A549 (cell line): ENCODE measurements around the gene NDFIP1. TPM values are rescaled to one million over a fixed set of nuclear protein-coding genes. Genes with fewer than 3 reads are reported as not detected.

Source experiments
- ATAC-seq, 2 experiments: fragments of 200-7000 bp in 1 of 2; fragments of >200 bp in 1 of 2; cut with Nextera tagmentation in 1 of 2; cut with Tn5 transposase in 1 of 2; 3 replicates each; pipeline versions ENCODE4 v1.8.0 to v1.9.1; 2018 to 2020; ENCODE audit warnings: mild to moderate bottlenecking in 1 of 2, moderate library complexity in 1 of 2
- CTCF ChIA-PET: fragments of 300-600 bp; sonication (Branson Sonifier 250); formaldehyde crosslinking; extraction: SDS; loops from one replicate; lab custom pipeline; 2021; ENCODE audit warnings: antibody characterized with exemption, inconsistent platforms; lab: Yijun Ruan, JAX
- POLR2A ChIA-PET: fragments of 350-600 bp; formaldehyde crosslinking; extraction: SDS; loops from one replicate; lab custom pipeline; 2021; ENCODE audit warnings: antibody characterized with exemption, inconsistent platforms; lab: Yijun Ruan, JAX
- DNase-seq, 2 experiments: peaks; one replicate each; pipeline versions ENCODE4 v3.0.0 to v3.0.0-alpha.2; 2011 to 2016; ENCODE audit warnings: low read depth in 1 of 2, low spot score in 1 of 2
- FAIRE-seq: peaks from 2 replicates; lab custom pipeline; 2011; peaks lifted over from hg19 to GRCh38; lab: Jason Lieb, UNC
- H3K27ac ChIP-seq, 2 experiments: fragments of >200 bp; sonication (Bioruptor Twin); formaldehyde crosslinking; 3 replicates each; pipeline ENCODE4 v1.5.1; 2016 to 2017
- H3K4me1 ChIP-seq: fragments of >200 bp; sonication (Bioruptor Twin); formaldehyde crosslinking; 3 replicates; pipeline ENCODE4 v1.6.1; 2016
- H3K4me2 ChIP-seq: fragments of >200 bp; sonication (Bioruptor Twin); formaldehyde crosslinking; 3 replicates; pipeline ENCODE4 v1.6.1; 2016
- H3K4me3 ChIP-seq: fragments of >200 bp; sonication (Bioruptor Twin); formaldehyde crosslinking; 3 replicates; pipeline ENCODE4 v1.5.1; 2016
- H3K9me3 ChIP-seq: fragments of >200 bp; sonication (Bioruptor Twin); formaldehyde crosslinking; 3 replicates; pipeline ENCODE4 v1.6.1; 2016
- BCL3 ChIP-seq: fragments of >200 bp; sonication (Bioruptor Twin); formaldehyde crosslinking; IDR thresholded peaks from 3 replicates; pipeline ENCODE4 v1.6.1; 2016
- CBX8 ChIP-seq: fragments of 200-600 bp; sonication (generic); IDR thresholded peaks from 2 replicates; pipeline ENCODE4 v1.6.1; 2016
- CEBPB ChIP-seq, 2 experiments: fragments of >200 bp in 1 of 2; sonication (Bioruptor Twin) in 1 of 2; formaldehyde crosslinking in 1 of 2; IDR thresholded peaks; 2 replicates each; pipeline ENCODE4 v1.6.1; 2012 to 2016
- EHF ChIP-seq: fragments of 250-450 bp; sonication (Bioruptor Pico); IDR thresholded peaks from 2 replicates; pipeline ENCODE4 v1.5.0; 2020; ENCODE audit warnings: mild to moderate bottlenecking
- EHMT2 ChIP-seq: fragments of 200-600 bp; sonication (generic); IDR thresholded peaks from 2 replicates; pipeline ENCODE4 v1.6.1; 2016; ENCODE audit warnings: antibody characterized with exemption, low read depth, mild to moderate bottlenecking, moderate library complexity
- EP300 ChIP-seq, 2 experiments: fragments of >200 bp; sonication (Bioruptor Twin); formaldehyde crosslinking; IDR thresholded peaks; 2 replicates in 1 of 2; 3 replicates in 1 of 2; pipeline ENCODE4 v1.6.1; 2016 to 2017
- ESRRA ChIP-seq: fragments of 150-350 bp; IDR thresholded peaks from 2 replicates; pipeline ENCODE4 v1.6.1; 2014; ENCODE audit warnings: mild to moderate bottlenecking, low read length, borderline replicate concordance
- FOSB ChIP-seq: fragments of 250-450 bp; sonication (Bioruptor Pico); IDR thresholded peaks from 2 replicates; pipeline ENCODE4 v1.5.0; 2020; ENCODE audit warnings: mild to moderate bottlenecking, moderate library complexity
- HDAC2 ChIP-seq: fragments of 200-600 bp; sonication (generic); IDR thresholded peaks from 2 replicates; pipeline ENCODE4 v1.6.1; 2016
- HMGXB4 ChIP-seq: fragments of 250-450 bp; sonication (Bioruptor Pico); IDR thresholded peaks from 2 replicates; pipeline ENCODE4 v1.5.0; 2021; ENCODE audit warnings: mild to moderate bottlenecking, moderate library complexity, borderline replicate concordance
- HOXB13 ChIP-seq: fragments of 250-450 bp; sonication (Bioruptor Pico); IDR thresholded peaks from 2 replicates; pipeline ENCODE4 v1.5.0; 2020; ENCODE audit warnings: low read depth, mild to moderate bottlenecking, moderate library complexity
- HOXB5 ChIP-seq: fragments of 250-450 bp; sonication (Bioruptor Pico); IDR thresholded peaks from 2 replicates; pipeline ENCODE4 v1.5.0; 2020; ENCODE audit warnings: mild to moderate bottlenecking, moderate library complexity
- JUN ChIP-seq, 2 experiments: fragments of >200 bp; sonication (Bioruptor Twin); formaldehyde crosslinking; IDR thresholded peaks; 2 replicates in 1 of 2; 3 replicates in 1 of 2; pipeline ENCODE4 v1.6.1; 2016 to 2017
- MAX ChIP-seq: IDR thresholded peaks from 2 replicates; pipeline ENCODE4 v1.6.1; 2012
- MAZ ChIP-seq: fragments of 150-350 bp; IDR thresholded peaks from 2 replicates; pipeline ENCODE4 v1.6.1; 2014; ENCODE audit warnings: antibody characterized with exemption, low read depth, low read length, borderline replicate concordance
- MYC ChIP-seq: IDR thresholded peaks from 2 replicates; pipeline ENCODE4 v1.6.1; 2012; ENCODE audit warnings: mild to moderate bottlenecking, inconsistent platforms, low read length, improper control_type of control experiment, borderline replicate concordance
- NFE2L2 ChIP-seq: fragments of 150-350 bp; conservative IDR thresholded peaks from 2 replicates; pipeline ENCODE4 v1.6.1; 2014; ENCODE audit warnings: low read length
- PHF8 ChIP-seq: fragments of 200-600 bp; sonication (generic); IDR thresholded peaks from 2 replicates; pipeline ENCODE4 v1.6.1; 2016; ENCODE audit warnings: low read depth, mild to moderate bottlenecking, antibody characterized with exemption, moderate library complexity, borderline replicate concordance
- POLR2A ChIP-seq: IDR thresholded peaks from 2 replicates; pipeline ENCODE4 v1.6.1; 2012; ENCODE audit warnings: mild to moderate bottlenecking, low read length
- RAD21 ChIP-seq, 2 experiments: fragments of >200 bp in 1 of 2; sonication (Bioruptor Twin) in 1 of 2; formaldehyde crosslinking in 1 of 2; IDR thresholded peaks in 1 of 2; conservative IDR thresholded peaks in 1 of 2; 2 replicates in 1 of 2; 3 replicates in 1 of 2; pipeline ENCODE4 v1.6.1; 2012 to 2018; ENCODE audit warnings: inconsistent platforms in 1 of 2
- SMC3 ChIP-seq: fragments of >200 bp; sonication (Bioruptor Twin); formaldehyde crosslinking; IDR thresholded peaks from 3 replicates; pipeline ENCODE4 v1.6.1; 2018; ENCODE audit warnings: inconsistent platforms
- SREBF2 ChIP-seq: fragments of 450-650 bp; IDR thresholded peaks from 2 replicates; pipeline ENCODE4 v1.6.1; 2014; ENCODE audit warnings: mild to moderate bottlenecking, moderate library complexity
- TFCP2L1 ChIP-seq: fragments of 250-450 bp; sonication (Bioruptor Pico); IDR thresholded peaks from 2 replicates; pipeline ENCODE4 v1.5.0; 2021; ENCODE audit warnings: mild to moderate bottlenecking
- ZC3H11A ChIP-seq: fragments of 450-650 bp; IDR thresholded peaks from 2 replicates; pipeline ENCODE4 v1.6.1; 2014; ENCODE audit warnings: antibody characterized with exemption, mild to moderate bottlenecking
- ZFP36 ChIP-seq: fragments of 450-650 bp; IDR thresholded peaks from 2 replicates; pipeline ENCODE4 v1.6.1; 2014; ENCODE audit warnings: borderline replicate concordance; ENCODE audit not compliant: partially characterized antibody
- WGBS: methylation state at CpG from one replicate; pipeline ENCODE4 v1.1.6; 2017; ENCODE audit errors: missing lambda C conversion rate; 5-methylcytosine and 5-hydroxymethylcytosine counted together
- polyA minus RNA-seq: library from RNA; depleted of rRNA, polyadenylated mRNA; stranded (reverse); fragments of >200 nt; gene quantifications from 2 replicates; pipeline ENCODE4 v1.2.3, GENCODE V29; 2011; rRNA and poly(A)+ RNA removed
- polyA plus RNA-seq, 4 experiments: library from polyadenylated mRNA; depleted of rRNA in 3 of 4; stranded (reverse); fragments of >200 nt; fragmentation: RNase III in 1 of 4; extraction: RNeasy Plus Mini Kit Qiagen cat#74134 plus additional on column Dnase treatment in 1 of 4; gene quantifications; 2 replicates in 3 of 4; 3 replicates in 1 of 4; pipeline ENCODE4 v1.2.3, GENCODE V29; 2011 to 2017

The NDFIP1 gene
- polyA plus RNA-seq (2011; rRNA removed), result 33.4 and 42.4 TPM in 2 replicates
- 53.4 and 84.5 TPM in 2 replicates for polyA plus RNA-seq (2012; cell fraction: cytosol; rRNA removed)
- polyA plus RNA-seq (2012; cell fraction: nucleus; rRNA removed), result 18.8 and 66.4 TPM in 2 replicates
- 43.8 to 58.0 TPM (median 57.4 TPM) in 3 replicates for polyA plus RNA-seq (2017; fragmentation: RNase III; extraction: RNeasy Plus Mini Kit Qiagen cat#74134 plus additional on column Dnase treatment)
- polyA minus RNA-seq, result 10.5 and 11.3 TPM in 2 replicates

- Histone ChIP-seq H3K4me2 (peak within 1 kb of the TSS; percentile 93), H3K4me1 (peaks cover 14% of the 10 kb centered on the region; the same call in 2 of the 3 replicates), H3K27ac (peak within 1 kb of the TSS; percentile 86 to 97), H3K9me3 (no peaks in the 10 kb centered on the region), H3K4me3 (peak within 1 kb of the TSS; percentile 77)
- ChIA-PET CTCF (interaction anchor here (0.8 to 4.1 kb wide), 10 partner anchors 13 to 491 kb away, joined by 3 to 20 read pairs (median 4); partner anchors contain the start of gene GNPDA1), POLR2A (interaction anchor here (1.1 to 2.0 kb wide), 4 partner anchors 13 to 140 kb away, joined by 3 to 7 read pairs (median 4); partner anchors contain the start of genes GNPDA1 and RNF14)
- peak; percentile 67 to 86 for DNase-seq
- peak; percentile 98 to 99 for ATAC-seq
- TF ChIP-seq FOSB (CRISPR knock-in tag), result no peak
- TF ChIP-seq HMGXB4 (CRISPR knock-in tag), result peak; percentile 96; the same call in 1 of the 2 replicates
- no peak for TF ChIP-seq MYC
- TF ChIP-seq ZC3H11A, result no peak
- no peak for TF ChIP-seq MAZ
- TF ChIP-seq ZFP36, result peak; percentile 43
- no peak for TF ChIP-seq ESRRA
- peak; percentile 58 for TF ChIP-seq MAX
- TF ChIP-seq SREBF2, result no peak
- no peak for TF ChIP-seq TFCP2L1 (CRISPR knock-in tag)
- peak in 1 of 2 experiments; percentile 90; a peak in 3 of 5 replicates for TF ChIP-seq JUN (IDR thresholded peaks at IDR 0.05)
- peak; percentile 99 for TF ChIP-seq PHF8
- TF ChIP-seq POLR2A, result peak; percentile 90
- TF ChIP-seq NFE2L2, result no peak
- TF ChIP-seq EP300 (IDR thresholded peaks at IDR 0.05), result no peak
- TF ChIP-seq HDAC2, result no peak
- TF ChIP-seq BCL3, result 0 out of 3 replicates have a peak, but pooled peaks have one; percentile 39
- no peak for FAIRE-seq
- WGBS, result 24% methylated on average over 21 of the region's 103 CpGs
Measured at GRCh38 chr5:142108432-142109330, at the start of gene NDFIP1. NDFIP1 (plus strand) TSS chr5:142108779; CDS start chr5:142108975, 196 bp downstream.

- ATAC-seq, result peak in 1 of 2 experiments; percentile 48; a peak in 2 of 6 replicates
Measured at GRCh38 chr5:142059304-142059940, 49.2 kb upstream of the NDFIP1 start.

More at GRCh38 chr5:142059304-142059940, 49.2 kb upstream of the NDFIP1 start:
- 94% methylated on average over 1 of the region's 1 CpG for WGBS
- DNase-seq (peak in 1 of 2 experiments; percentile 30), FAIRE-seq (no peak)
- H3K4me2 ChIP-seq, result no peak overlapping the region
- CTCF ChIA-PET, result no interaction called here
- peaks cover 22% of the 10 kb centered on the region for H3K4me1 ChIP-seq
- no peak for TF ChIP-seq CBX8
- TF ChIP-seq RAD21 (conservative IDR thresholded peaks at IDR 0.05 in 1 of 2, IDR thresholded peaks at IDR 0.05 in 1 of 2), result no peak
- TF ChIP-seq EHF, result no peak
- TF ChIP-seq FOSB (CRISPR knock-in tag), result no peak
- TF ChIP-seq CEBPB (IDR thresholded peaks at IDR 0.05), result no peak
- TF ChIP-seq EHMT2, result no peak
- no peak for TF ChIP-seq HOXB13 (CRISPR knock-in tag)
- no peak for TF ChIP-seq BCL3
- no peak for TF ChIP-seq HOXB5 (CRISPR knock-in tag)
- no peak for TF ChIP-seq SMC3
- no peak for TF ChIP-seq TFCP2L1 (CRISPR knock-in tag)
- no peak overlapping the region for H3K27ac ChIP-seq
- no peak overlapping the region for H3K4me3 ChIP-seq
- H3K9me3 ChIP-seq, result no peaks in the 10 kb centered on the region
- POLR2A ChIA-PET, result no interaction called here
